Neural cell (in vitro differentiated cells): ENCODE data around the gene IFTAP.

ENCODE experiments used
- EZH2 ChIP-seq: fragments of 200-600, 300-800 bp; shearing (Covaris generic), sonication (generic); IDR thresholded peaks from 2 replicates; pipeline ENCODE4 v1.6.1; 2014; ENCODE audit warnings: antibody characterized with exemption, low read length, borderline replicate concordance, mild to moderate bottlenecking; ENCODE audit not compliant: insufficient read depth, poor library complexity, severe bottlenecking
- POLR2AphosphoS5 ChIP-seq: IDR thresholded peaks from 2 replicates; pipeline ENCODE4 v1.6.1; 2012
- REST ChIP-seq: IDR thresholded peaks from 2 replicates; pipeline ENCODE4 v1.6.1; 2012; ENCODE audit warnings: borderline replicate concordance
- TF ChIP-seq, protein P1 (sequence below): fragments of 450-650 bp; IDR thresholded peaks from 2 replicates; pipeline ENCODE4 v1.5.1; 2014; ENCODE audit warnings: antibody characterized with exemption, mild to moderate bottlenecking, moderate library complexity; ENCODE audit not compliant: poor library complexity, severe bottlenecking

GRCh38 chr11:36635066-36635862 lies 41.0 kb downstream of the IFTAP start:
- TF ChIP-seq REST, result no peak
- TF ChIP-seq, protein P1, sequence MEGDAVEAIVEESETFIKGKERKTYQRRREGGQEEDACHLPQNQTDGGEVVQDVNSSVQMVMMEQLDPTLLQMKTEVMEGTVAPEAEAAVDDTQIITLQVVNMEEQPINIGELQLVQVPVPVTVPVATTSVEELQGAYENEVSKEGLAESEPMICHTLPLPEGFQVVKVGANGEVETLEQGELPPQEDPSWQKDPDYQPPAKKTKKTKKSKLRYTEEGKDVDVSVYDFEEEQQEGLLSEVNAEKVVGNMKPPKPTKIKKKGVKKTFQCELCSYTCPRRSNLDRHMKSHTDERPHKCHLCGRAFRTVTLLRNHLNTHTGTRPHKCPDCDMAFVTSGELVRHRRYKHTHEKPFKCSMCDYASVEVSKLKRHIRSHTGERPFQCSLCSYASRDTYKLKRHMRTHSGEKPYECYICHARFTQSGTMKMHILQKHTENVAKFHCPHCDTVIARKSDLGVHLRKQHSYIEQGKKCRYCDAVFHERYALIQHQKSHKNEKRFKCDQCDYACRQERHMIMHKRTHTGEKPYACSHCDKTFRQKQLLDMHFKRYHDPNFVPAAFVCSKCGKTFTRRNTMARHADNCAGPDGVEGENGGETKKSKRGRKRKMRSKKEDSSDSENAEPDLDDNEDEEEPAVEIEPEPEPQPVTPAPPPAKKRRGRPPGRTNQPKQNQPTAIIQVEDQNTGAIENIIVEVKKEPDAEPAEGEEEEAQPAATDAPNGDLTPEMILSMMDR, result no peak
- no peak for TF ChIP-seq EZH2
- TF ChIP-seq POLR2AphosphoS5, result no peak
